ENCODE data around the gene FGFR2.

Gene FGFR2

GRCh38 chr10:121448766-121449421, 149.3 kb downstream of the FGFR2 start:
- DNase-seq (ENCODE audit: insufficient read length, low spot score) = no peak
- no peak for FAIRE-seq
- TF ChIP-seq CTCF (IDR thresholded peaks at IDR 0.05; ENCODE audit: insufficient read depth, missing control alignments) = no peak

- FAIRE-seq (no peak), DNase-seq (ENCODE audit: insufficient read length, low spot score) (no peak)
- TF ChIP-seq CTCF (IDR thresholded peaks at IDR 0.05; ENCODE audit: insufficient read depth, missing control alignments) = no peak
Observed at GRCh38 chr10:121444520-121445165, 153.6 kb downstream of the FGFR2 start.

GRCh38 chr10:121442086-121442935, 155.9 kb downstream of the FGFR2 start:
- no peak for DNase-seq (ENCODE audit: insufficient read length, low spot score)

GRCh38 chr10:121440461-121440860, 157.8 kb downstream of the FGFR2 start:
- FAIRE-seq (no peak), DNase-seq (ENCODE audit: insufficient read length, low spot score) (no peak)
- TF ChIP-seq CTCF (IDR thresholded peaks at IDR 0.05; ENCODE audit: insufficient read depth, missing control alignments) = no peak

More at GRCh38 chr10:121442086-121442935, 155.9 kb downstream of the FGFR2 start:
- TF ChIP-seq CTCF (IDR thresholded peaks at IDR 0.05; ENCODE audit: insufficient read depth, missing control alignments) = no peak
- no peak for FAIRE-seq

- DNase-seq (ENCODE audit: insufficient read length, low spot score) = no peak
- FAIRE-seq = no peak
- no peak for TF ChIP-seq CTCF (IDR thresholded peaks at IDR 0.05; ENCODE audit: insufficient read depth, missing control alignments)
Observed at GRCh38 chr10:121438333-121438732, 159.9 kb downstream of the FGFR2 start.

GRCh38 chr10:121437596-121437995, 160.6 kb downstream of the FGFR2 start:
- FAIRE-seq (no peak), DNase-seq (ENCODE audit: insufficient read length, low spot score) (no peak)
- TF ChIP-seq CTCF (IDR thresholded peaks at IDR 0.05; ENCODE audit: insufficient read depth, missing control alignments) = no peak
